ENCODE data around the gene TBATA.

Gene TBATA

GRCh38 chr10:70795613-70796012 lies 10.4 kb upstream of the TBATA start:
- no peaks in the 10 kb centered on the region for H3K9me3 ChIP-seq
- no peaks in the 10 kb centered on the region for H3K4me1 ChIP-seq
- H3K27me3 ChIP-seq: no peaks in the 10 kb centered on the region
- no peak overlapping the region for H3K4me3 ChIP-seq
- no peak overlapping the region for H3K27ac ChIP-seq
- H3K36me3 ChIP-seq: no peaks in the 10 kb centered on the region
- no peak for TF ChIP-seq Cebpa-rat (IDR thresholded peaks at IDR 0.05)
- H3K9ac ChIP-seq: no peak overlapping the region
- H3K4me2 ChIP-seq: no peak overlapping the region
- no peaks in the 10 kb centered on the region for H4K20me1 ChIP-seq

DNA sequence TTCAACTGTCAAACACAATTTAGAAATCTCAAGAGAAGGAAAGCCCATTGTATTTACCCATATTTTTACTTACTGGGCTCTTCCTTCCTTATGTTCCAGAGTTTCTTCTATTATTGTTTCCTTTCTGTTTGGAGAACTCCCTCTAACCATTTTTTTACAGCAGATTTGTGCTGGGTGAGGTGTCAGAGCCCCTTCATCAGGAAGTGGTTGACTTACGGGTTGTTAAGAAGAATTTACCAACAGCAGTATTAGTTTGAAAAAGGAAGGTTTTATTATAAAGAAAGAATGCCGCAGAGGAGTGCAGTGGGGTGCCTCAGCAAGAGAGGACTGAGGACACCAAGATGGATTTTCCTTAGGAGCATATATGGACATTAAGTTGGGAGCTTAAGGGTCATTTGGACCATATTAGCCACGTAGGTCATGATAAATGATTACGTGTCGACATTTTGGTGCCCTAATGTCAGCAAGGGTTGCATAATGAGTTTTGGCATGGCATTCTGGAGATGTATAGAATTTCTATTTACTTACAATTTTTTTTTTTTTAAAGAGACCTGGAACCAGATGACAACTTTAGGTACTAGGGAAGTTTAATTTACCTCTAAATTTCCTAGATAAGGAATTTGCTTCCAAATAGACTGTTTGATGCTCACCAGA lies 6.3 kb upstream of the TBATA start:
- TF ChIP-seq Cebpa-rat (IDR thresholded peaks at IDR 0.05): no peak
- no peak overlapping the region for H3K4me3 ChIP-seq
- H3K27me3 ChIP-seq: no peaks in the 10 kb centered on the region
- H3K9me3 ChIP-seq: no peaks in the 10 kb centered on the region
- no peak overlapping the region for H3K27ac ChIP-seq
- H3K9ac ChIP-seq: no peak overlapping the region
- no peaks in the 10 kb centered on the region for H4K20me1 ChIP-seq
- H3K4me1 ChIP-seq: peaks cover 6% of the 10 kb centered on the region
- no peaks in the 10 kb centered on the region for H3K36me3 ChIP-seq
- no peak overlapping the region for H3K4me2 ChIP-seq

DNA sequence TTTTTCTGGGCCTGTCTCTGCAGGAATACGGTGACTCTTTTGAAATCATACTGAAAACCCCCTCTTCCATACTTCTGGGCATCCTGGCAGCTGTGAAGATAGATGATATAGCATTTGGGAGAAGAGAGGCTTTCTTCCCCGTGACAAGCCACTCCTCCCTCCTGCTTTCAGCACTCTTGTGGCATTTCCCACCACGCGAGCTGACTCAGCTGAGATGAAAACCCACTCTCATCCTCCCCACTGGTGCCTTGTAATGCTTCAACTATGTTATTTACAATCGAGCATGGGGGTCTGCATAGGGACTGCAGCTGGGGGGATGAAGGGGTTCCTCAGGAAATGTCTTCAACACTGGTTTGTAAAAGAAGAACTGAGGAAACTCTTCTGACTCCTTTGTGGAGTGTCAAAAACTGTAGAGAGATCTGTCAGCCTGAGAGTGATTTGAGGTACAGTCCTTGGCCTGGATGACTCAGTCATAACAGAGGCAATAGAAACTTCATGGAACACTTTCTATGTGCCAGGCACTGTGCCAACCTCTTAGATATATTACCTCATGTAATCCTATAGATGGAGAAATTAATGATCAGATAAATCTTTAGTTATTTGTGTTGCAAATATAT lies 1.7 kb upstream of the TBATA start:
- Histone ChIP-seq H3K4me3 (no peak overlapping the region), H3K27ac (no peak overlapping the region), H3K4me1 (peaks cover 37% of the 10 kb centered on the region), H3K9me3 (no peaks in the 10 kb centered on the region), H4K20me1 (no peaks in the 10 kb centered on the region), H3K36me3 (no peaks in the 10 kb centered on the region), H3K4me2 (peak overlapping the region; percentile 16; the same call in 1 of the 2 replicates), H3K27me3 (no peaks in the 10 kb centered on the region), H3K9ac (no peak overlapping the region)
- no peak for TF ChIP-seq Cebpa-rat (IDR thresholded peaks at IDR 0.05)

DNA sequence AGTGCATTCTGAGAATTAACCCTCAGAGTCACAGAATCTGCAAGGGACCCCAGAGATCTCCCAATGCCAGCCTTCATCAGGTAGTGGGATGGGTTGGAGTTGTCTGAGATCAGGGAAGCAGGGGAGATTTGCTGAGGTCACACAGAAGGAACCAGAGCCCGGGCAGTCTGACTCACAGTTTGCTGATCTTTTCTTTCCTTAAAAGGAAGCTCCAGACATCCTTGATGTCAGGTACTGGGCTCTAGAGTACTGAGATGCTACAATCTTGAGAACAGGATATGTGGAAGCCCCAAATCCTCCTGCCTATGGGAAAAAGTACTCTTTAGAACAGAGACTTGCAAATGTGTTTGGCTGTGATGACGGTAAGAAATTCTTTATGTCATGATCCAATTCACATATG lies 706 bp downstream of the TBATA start:
- no peak for TF ChIP-seq Cebpa-rat (IDR thresholded peaks at IDR 0.05)
- H4K20me1 ChIP-seq: no peaks in the 10 kb centered on the region
- no peak overlapping the region for H3K9ac ChIP-seq
- H3K4me1 ChIP-seq: peaks cover 40% of the 10 kb centered on the region
- H3K27ac ChIP-seq: no peak overlapping the region
- peak overlapping the region; percentile 71; the same call in 1 of the 2 replicates for H3K4me2 ChIP-seq
- H3K4me3 ChIP-seq: no peak overlapping the region
- no peaks in the 10 kb centered on the region for H3K36me3 ChIP-seq
- no peaks in the 10 kb centered on the region for H3K27me3 ChIP-seq
- no peaks in the 10 kb centered on the region for H3K9me3 ChIP-seq

DNA sequence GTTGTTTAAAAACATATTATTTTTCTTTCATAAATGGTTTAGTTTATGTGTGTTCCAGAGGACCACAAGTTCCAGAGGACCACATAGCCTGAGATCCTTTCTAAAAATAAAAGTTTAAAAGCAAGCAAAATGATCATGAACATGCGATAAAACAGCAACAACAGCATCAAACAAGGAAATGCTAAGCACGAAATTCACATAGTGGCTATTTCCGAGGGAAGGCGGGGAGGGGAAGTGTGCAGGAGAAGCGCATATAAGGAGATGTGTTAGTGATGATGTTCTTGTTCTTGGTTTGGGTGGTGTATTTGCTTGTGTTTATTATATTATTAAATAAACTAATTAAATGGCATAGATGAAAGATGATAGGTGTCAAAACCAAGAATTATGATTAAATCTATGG lies 1.2 kb downstream of the TBATA start:
- Histone ChIP-seq H3K9me3 (no peaks in the 10 kb centered on the region), H3K4me2 (no peak overlapping the region), H3K9ac (no peak overlapping the region), H3K4me1 (peaks cover 44% of the 10 kb centered on the region), H3K4me3 (no peak overlapping the region), H4K20me1 (no peaks in the 10 kb centered on the region), H3K36me3 (no peaks in the 10 kb centered on the region), H3K27me3 (no peaks in the 10 kb centered on the region), H3K27ac (no peak overlapping the region)
- no peak for TF ChIP-seq Cebpa-rat (IDR thresholded peaks at IDR 0.05)

- Histone ChIP-seq H3K27ac (no peak overlapping the region), H3K27me3 (no peaks in the 10 kb centered on the region), H3K36me3 (no peaks in the 10 kb centered on the region), H3K9me3 (no peaks in the 10 kb centered on the region), H4K20me1 (no peaks in the 10 kb centered on the region), H3K4me1 (peaks cover 52% of the 10 kb centered on the region), H3K9ac (no peak overlapping the region), H3K4me2 (peak overlapping the region; percentile 18; the same call in 1 of the 2 replicates), H3K4me3 (no peak overlapping the region)
- TF ChIP-seq Cebpa-rat (IDR thresholded peaks at IDR 0.05): no peak
Observed at GRCh38 chr10:70782746-70783680, 2.2 kb downstream of the TBATA start.

DNA sequence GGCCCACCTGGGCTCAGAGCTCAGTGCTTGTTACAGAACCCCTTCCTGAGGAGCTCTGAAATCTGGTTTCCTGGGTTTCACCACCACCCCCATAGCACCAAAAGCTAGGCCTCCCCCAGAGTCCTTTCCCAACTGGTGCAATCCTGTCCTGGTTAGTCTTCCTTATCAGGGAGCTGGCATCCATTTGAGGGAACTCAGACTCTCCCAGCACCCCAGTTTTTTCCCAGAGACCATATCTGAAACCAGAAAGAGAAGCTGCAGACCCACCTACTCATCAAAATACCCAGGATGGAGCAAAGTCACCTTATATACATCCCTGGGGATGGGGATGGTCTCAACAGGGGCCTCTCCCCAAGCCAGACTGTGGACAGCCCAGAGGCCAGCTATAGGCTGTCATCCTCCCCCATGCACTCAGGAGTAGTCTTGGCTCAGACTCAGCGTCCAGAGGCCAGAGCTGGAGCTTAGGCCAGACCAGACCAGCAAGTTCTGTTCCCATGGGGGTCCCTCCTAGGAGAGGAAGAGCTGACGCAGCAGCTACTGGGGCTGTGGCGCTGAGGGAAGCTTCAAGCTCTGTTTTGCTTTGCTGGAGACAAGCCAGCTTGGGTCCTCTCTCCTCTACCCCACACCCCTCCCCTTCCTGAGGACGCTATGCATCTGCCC lies 3.0 kb downstream of the TBATA start:
- H4K20me1 ChIP-seq: no peaks in the 10 kb centered on the region
- H3K9me3 ChIP-seq: no peaks in the 10 kb centered on the region
- peak overlapping the region; percentile 18; the same call in 1 of the 2 replicates for H3K4me2 ChIP-seq
- H3K36me3 ChIP-seq: no peaks in the 10 kb centered on the region
- H3K4me1 ChIP-seq: peaks cover 52% of the 10 kb centered on the region
- no peak overlapping the region for H3K27ac ChIP-seq
- no peak overlapping the region for H3K9ac ChIP-seq
- no peaks in the 10 kb centered on the region for H3K27me3 ChIP-seq
- H3K4me3 ChIP-seq: no peak overlapping the region
- TF ChIP-seq Cebpa-rat (IDR thresholded peaks at IDR 0.05): no peak

DNA sequence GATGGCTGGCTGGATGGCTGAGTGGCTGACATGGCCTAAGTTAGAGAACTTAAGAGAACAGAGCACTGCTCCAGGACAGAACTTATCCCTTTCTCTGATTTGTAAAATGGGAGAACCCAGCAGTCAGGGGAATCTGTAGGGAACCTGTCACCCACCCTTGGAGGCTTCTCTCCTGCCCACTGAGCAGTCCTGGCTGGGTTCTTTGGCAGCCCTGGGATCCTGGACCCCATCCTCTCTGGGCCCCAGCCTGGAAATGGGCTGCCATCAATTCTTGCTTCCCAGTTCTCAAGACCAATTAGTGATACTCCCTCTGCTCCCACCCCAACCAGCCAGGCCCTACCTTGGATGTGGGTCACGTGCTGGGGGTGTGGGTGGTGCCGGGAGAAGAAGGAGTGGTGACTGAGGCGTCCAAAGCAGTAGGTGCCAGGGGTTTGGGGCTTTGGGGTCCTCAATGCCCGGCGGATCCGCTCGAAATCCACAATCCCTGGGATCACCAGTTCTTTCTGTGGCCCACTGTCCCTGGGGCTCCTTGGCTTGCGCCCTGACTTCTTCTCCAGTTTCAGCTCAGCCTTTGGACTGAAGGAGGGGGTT lies 3.6 kb downstream of the TBATA start:
- Histone ChIP-seq H3K4me2 (no peak overlapping the region), H3K9ac (no peak overlapping the region), H4K20me1 (no peaks in the 10 kb centered on the region), H3K4me3 (no peak overlapping the region), H3K27me3 (no peaks in the 10 kb centered on the region), H3K9me3 (no peaks in the 10 kb centered on the region), H3K4me1 (peaks cover 46% of the 10 kb centered on the region), H3K27ac (no peak overlapping the region), H3K36me3 (no peaks in the 10 kb centered on the region)
- no peak for TF ChIP-seq Cebpa-rat (IDR thresholded peaks at IDR 0.05)

DNA sequence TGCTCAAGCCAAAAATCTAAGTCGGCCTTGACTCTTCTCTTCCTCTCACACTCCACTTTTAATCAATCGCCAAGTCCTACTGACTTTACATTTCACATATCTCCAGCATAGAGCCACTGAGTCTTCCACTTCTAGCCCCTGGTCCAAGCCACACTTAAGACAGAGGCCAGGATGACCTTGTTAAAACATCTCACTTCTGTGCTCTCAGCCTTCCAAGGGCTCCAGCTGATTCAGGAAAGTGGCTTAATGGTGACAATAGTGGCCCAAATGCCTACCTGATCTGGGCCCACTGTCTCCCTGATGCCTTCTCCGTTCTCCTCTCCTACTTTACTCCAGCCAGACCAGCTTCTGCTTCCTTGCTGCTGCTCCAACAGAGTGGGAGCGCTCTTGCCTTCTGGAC lies 4.4 kb downstream of the TBATA start:
- Histone ChIP-seq H3K9ac (no peak overlapping the region), H3K9me3 (no peaks in the 10 kb centered on the region), H3K4me3 (no peak overlapping the region), H3K27me3 (no peaks in the 10 kb centered on the region), H3K36me3 (no peaks in the 10 kb centered on the region), H3K27ac (no peak overlapping the region), H3K4me2 (no peak overlapping the region), H4K20me1 (no peaks in the 10 kb centered on the region), H3K4me1 (peaks cover 41% of the 10 kb centered on the region)
- TF ChIP-seq Cebpa-rat (IDR thresholded peaks at IDR 0.05): no peak
